Gastroesophageal sphincter (tissue), 3 donors: ENCODE measurements around the gene KDM4C.

ENCODE experiments used
- CTCF ChIP-seq, 4 experiments: fragments of 200-600 bp in 2 of 4; fragments of 450-650 bp in 2 of 4; sonication (generic) in 1 of 4; IDR thresholded peaks; one replicate each; pipeline ENCODE4 v1.5.1; 2017 to 2019; ENCODE audit warnings: antibody characterized with exemption in 4 of 4, mild to moderate bottlenecking in 2 of 4, moderate library complexity in 2 of 4
- EP300 ChIP-seq: sonication (generic); formaldehyde crosslinking; IDR thresholded peaks from one replicate; pipeline ENCODE4 v1.6.1; 2017; ENCODE audit warnings: antibody characterized with exemption, mild to moderate bottlenecking
- POLR2A ChIP-seq, 2 donors: fragments of 450-650 bp; IDR thresholded peaks; one replicate each; pipeline ENCODE4 v1.6.1; 2017; ENCODE audit warnings: antibody characterized with exemption in 2 of 2, mild to moderate bottlenecking in 2 of 2, moderate library complexity in 1 of 2
- POLR2AphosphoS5 ChIP-seq: sonication (generic); formaldehyde crosslinking; IDR thresholded peaks from one replicate; pipeline ENCODE4 v1.6.1; 2017; ENCODE audit warnings: antibody characterized with exemption

- TF ChIP-seq CTCF (IDR thresholded peaks at IDR 0.05): no peak
- TF ChIP-seq POLR2A (IDR thresholded peaks at IDR 0.05): no peak
- TF ChIP-seq POLR2AphosphoS5: no peak
- no peak for TF ChIP-seq EP300
Observed at GRCh38 chr9:7145361-7146069, 387.7 kb downstream of the KDM4C start.
